NCI-H2081 treated with DMSO at 0.1 percent for 48 hours (cell line): ENCODE results near the gene INPP5D.
"Not testable (repeated sequence)": the region's sequence is repeated elsewhere in the genome, so short reads cannot be mapped to it uniquely, and the experiment has no call there.

Experiments used
- DNase-seq: peaks from one replicate; lab custom pipeline; 2025; lab: John Stamatoyannopoulos, UW

Gene INPP5D

DNA sequence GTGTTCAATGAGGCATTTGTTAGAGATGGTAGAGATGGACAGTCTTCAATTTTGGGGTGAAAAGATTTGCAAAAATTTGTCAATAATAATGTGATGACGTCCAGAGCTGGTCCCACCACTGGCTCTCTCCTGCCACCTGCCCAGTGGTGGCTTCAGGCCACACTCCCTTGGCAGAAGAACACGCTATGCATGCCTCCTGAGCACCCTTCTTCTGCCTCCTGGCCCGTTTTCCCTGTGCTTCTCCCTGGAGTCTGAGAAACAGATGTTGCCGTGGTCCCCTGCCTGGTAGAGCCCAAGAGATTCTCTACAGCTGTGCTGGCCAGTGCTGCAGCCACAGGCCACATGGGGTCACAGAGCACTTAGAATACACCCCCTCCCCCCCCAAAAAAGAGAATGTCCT is 33.6 kb downstream of the INPP5D start:
- no peak for DNase-seq

- DNase-seq = no peak
Measured at GRCh38 chr2:233094614-233095013, 34.5 kb downstream of the INPP5D start.

DNA sequence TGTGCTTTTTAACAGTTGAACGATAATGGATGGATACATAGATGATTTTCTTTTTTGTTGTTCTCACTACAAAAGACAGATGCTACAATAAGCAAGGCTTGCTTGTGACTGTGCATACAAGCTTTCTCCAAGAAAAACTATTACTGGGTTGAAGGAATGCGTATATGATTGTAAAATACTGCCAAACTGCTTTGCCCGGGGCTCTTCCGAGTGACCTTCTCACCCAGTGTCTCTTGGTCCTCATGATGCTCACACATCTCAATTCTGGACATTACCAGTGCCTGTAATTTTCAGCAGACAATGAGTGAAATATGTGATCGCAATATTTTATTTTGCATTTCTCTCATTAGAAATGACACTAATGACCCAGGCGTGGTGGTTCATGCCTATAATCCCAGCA is 35.9 kb downstream of the INPP5D start:
- DNase-seq = no peak

GRCh38 chr2:233098618-233099017 is 38.5 kb downstream of the INPP5D start:
- no peak for DNase-seq

- DNase-seq = not testable (repeated sequence)
Measured at GRCh38 chr2:233099820-233100191, 39.7 kb downstream of the INPP5D start.

DNA sequence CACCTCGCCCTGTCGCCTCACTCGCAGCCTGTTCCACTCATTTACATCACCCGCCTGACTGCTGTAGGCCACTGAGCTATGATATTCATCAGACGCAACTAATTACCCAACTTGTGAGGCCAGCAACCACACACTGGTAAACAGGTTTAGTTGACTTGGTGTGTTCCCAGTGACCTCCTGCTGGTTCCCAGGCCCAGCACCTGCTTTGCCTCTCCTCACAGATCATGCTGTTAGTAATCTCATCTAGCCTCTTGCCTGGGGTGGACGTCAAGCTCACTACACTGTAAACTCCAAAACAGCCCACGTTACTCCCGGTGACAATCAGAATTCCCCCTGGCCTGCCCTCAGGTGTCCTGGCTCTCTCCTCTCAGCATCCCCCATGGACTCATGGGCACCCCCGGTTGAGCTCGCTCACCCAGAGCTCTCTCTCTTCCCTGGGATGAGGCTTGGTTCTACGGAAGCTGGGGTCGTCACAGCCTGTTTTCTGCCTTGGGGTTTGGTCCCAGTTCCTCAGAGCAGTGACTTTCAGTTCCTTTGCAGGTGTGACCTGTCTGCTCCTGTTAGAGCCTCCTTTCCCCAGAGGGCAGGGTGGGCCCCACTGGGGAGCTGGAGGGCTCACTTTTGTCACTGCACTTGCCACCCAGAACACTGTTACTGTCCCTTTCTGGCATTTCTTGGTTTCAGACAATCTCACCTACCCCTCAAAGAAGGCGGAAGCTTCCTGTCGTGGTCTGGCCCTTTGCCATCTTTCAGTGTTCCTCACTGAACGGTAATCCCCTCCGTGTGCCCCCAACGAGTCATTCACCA is 40.3 kb downstream of the INPP5D start:
- no peak for DNase-seq

DNA sequence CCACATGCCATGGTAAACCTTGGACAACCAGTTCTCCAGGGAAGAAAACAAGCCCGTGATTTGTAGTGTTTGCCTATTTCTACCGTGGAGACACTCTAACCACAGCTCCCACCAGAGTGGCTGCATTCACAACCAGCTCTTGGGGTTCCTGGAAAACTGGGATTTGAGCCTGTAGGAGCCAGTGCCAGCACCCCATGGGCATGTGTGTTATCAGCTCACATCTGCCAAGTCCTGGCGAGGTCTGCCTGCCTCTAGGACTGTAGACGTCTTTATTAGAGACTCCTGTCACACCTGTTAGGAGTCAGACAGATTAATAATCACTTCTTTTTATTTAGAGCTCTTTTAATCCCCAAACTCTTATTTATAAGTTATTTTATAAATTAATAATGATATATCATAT is 41.0 kb downstream of the INPP5D start:
- no peak for DNase-seq

- no peak for DNase-seq
Measured at GRCh38 chr2:233101816-233102215, 41.7 kb downstream of the INPP5D start.

- no peak for DNase-seq
Measured at GRCh38 chr2:233105156-233105895, 45.2 kb downstream of the INPP5D start.

- no peak for DNase-seq
Measured at GRCh38 chr2:233105930-233106329, 45.8 kb downstream of the INPP5D start.

GRCh38 chr2:233107011-233107410 is 46.9 kb downstream of the INPP5D start:
- DNase-seq = no peak

GRCh38 chr2:233107831-233108300 is 47.7 kb downstream of the INPP5D start:
- no peak for DNase-seq

GRCh38 chr2:233108611-233109490 is 48.7 kb downstream of the INPP5D start:
- no peak for DNase-seq

GRCh38 chr2:233111427-233111826 is 51.3 kb downstream of the INPP5D start:
- no peak for DNase-seq

DNA sequence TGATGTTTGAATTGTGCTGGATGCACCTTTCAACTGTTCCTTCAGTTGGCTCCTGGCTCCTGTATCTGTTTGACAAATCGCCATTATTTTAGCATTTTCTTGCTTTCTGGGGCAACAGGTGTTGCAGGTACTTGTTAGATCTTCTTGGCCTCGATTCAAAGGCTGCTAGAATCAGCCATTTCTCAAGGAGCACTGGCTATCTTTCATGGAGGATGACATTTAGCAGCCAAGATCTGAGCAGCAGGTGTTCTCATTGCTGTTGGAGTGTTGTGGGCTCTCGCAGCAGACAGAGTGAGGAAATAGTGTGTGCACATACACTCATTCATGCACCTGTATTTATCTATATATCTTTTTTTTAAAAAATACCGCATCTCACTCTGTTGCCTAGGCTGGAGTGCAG is 52.2 kb downstream of the INPP5D start:
- no peak for DNase-seq

DNA sequence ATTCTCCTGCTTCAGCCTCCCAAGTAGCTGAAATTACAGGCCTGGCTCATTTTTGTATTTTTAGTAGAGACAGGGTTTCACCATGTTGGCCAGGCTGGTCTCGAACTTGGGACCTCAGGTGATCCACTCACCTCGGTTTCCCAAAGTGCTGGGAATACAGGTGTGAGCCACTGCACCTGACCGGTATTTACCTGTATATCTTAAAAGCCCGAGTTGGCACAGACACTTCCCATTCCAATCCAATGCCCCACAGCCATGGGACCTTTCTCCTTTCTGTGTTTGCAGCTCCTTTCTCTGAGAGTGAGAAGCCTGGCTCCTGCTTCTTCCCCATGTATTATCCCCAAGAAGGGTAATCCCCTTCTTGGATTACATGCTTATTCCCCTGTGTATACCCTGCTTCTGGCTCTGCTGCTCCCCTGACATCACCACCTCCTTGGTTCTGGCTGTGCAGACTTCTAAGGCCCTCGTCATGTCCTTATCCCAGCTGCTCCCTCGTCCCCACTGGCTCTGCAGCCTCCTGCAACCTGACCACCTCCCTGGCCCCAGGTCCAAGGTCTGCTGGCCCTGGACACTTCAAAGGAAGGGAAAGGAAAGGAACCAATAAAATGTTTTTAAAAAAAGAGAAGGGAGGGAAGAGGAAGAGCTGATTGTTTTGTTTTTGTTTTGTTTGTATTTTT is 52.8 kb downstream of the INPP5D start:
- no peak for DNase-seq

DNA sequence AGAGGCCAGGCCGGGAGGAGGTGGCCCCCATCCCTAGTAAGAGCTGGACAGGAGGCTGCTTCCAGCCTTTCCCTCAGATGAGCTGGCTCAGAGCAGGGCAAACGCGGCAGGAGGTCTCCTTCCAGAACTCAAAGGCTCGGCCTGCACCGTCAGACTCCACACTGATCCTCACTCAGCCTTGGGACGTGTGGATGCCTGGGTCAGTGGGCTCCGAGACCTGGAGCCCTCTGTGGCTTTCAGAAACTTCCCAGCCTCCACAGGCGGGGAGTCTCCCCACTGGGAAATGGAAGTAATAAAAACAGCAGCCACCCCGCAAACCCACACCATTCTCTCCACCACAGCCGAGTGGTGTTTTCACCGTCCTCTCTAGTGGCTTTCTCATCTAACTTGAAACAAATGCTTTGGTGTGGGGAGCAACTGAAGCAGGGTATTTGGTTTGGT is 54.3 kb downstream of the INPP5D start:
- no peak for DNase-seq

DNA sequence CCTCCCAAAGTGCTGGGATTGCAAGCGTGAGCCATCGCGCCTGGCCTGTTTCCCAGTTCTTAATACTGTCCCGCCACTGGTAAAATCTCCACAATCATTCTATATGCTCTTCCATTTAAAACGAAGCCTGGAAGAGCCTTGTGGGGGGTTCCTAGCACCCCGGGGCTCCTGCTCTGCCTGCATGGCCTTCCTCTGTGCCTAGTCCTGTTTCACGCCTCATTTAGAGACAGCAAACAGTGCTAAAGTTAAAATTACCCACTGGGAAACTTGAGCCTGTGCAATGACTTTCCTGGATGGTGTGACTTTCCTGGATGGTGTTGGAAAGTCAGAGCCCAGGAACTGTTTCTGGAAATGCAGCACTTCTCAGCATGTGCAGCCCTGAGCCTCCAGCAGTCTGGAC is 55.0 kb downstream of the INPP5D start:
- DNase-seq = no peak

DNA sequence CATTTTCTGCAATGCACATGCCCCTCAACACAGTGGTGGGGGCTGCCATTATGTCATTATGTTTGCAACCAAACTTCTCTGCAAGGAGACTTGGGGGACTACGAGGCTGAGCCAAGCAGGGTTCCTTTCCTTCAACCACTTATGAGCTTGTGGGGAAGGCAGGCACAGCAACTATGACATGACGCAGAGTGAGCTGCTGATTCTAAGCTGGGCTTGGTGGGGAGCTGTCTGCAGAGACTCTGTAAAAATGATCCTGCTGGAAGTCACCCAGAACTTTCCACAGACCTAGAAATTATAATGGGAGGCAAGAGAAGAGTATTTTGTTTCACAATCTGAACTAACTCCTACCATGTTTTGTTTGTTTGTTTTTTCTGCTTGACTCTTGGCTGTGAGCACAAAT is 55.6 kb downstream of the INPP5D start:
- no peak for DNase-seq

DNA sequence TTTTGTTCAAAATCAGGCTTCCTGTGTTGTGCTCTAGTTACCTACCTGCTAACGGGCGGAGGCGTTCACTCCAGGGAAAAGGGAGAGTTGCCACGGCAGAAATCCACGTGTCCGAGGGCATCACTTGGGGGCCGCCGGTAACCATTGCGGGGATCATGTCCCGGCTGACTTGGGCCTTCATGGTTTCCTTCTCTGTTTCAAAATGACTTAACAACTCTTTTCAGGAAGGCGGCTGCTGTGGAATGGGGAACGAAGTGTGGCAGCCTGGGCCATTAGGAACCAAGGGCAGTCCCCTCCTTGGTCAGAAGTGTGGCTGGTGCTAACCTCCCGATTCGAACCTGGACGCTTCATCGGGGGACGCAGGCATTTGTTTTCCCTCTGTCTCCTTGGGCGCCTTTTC is 56.8 kb downstream of the INPP5D start:
- DNase-seq = no peak

- DNase-seq = no peak
Measured at GRCh38 chr2:233117351-233117750, 57.2 kb downstream of the INPP5D start.
